ENCODE results near the gene ZNF784. TPM values are rescaled to one million over a fixed set of nuclear protein-coding genes. Genes with fewer than 3 reads are reported as not detected.
A peak's percentile ranks its signal among the peaks of the same experiment; 100 is the strongest.

The ZNF784 gene
- total and polyA plus RNA-seq, 10 of the 15 experiments (the other 5 are each of a cell fraction or from before 2014, with no cell fraction given), result 0.10 to 5.2 (median 1.8) TPM

- TF ChIP-seq ZBTB40 (IDR thresholded peaks at IDR 0.05; ENCODE audit: borderline replicate concordance) (no peak), DPF2 (IDR thresholded peaks at IDR 0.05) (no peak), NR2C1 (IDR thresholded peaks at IDR 0.05) (no peak), EP300 (IDR thresholded peaks at IDR 0.05; ENCODE audit: borderline replicate concordance in 1 of 2, control insufficient read depth in 1 of 2, low read depth in 2 of 2, low read length in 2 of 2) (no peak), LARP7 (IDR thresholded peaks at IDR 0.05) (no peak), BCL11A (IDR thresholded peaks at IDR 0.05; ENCODE audit: low read depth, low read length) (no peak), ZZZ3 (IDR thresholded peaks at IDR 0.05; ENCODE audit: control insufficient read depth, insufficient read length, low read depth) (no peak), CHD2 (IDR thresholded peaks at IDR 0.05; ENCODE audit: borderline replicate concordance, low read depth, low read length) (no peak), RCOR1 (conservative IDR thresholded peaks at IDR 0.05; ENCODE audit: low read depth, low read length) (no peak), NRF1 (conservative IDR thresholded peaks at IDR 0.05; ENCODE audit: low read depth, low read length) (no peak), SIX5 (IDR thresholded peaks at IDR 0.05; ENCODE audit: low read depth, low read length, severe bottlenecking) (no peak), MEF2B (IDR thresholded peaks at IDR 0.05; ENCODE audit: partially characterized antibody, poor library complexity, severe bottlenecking) (no peak), CHD4 (IDR thresholded peaks at IDR 0.05) (no peak), NFYB (IDR thresholded peaks at IDR 0.05; ENCODE audit: insufficient read depth, low read depth, low read length) (peak; percentile 68; the same call in 1 of the 2 replicates), CBFB (IDR thresholded peaks at IDR 0.05; ENCODE audit: low read depth) (no peak), ZBTB33 (IDR thresholded peaks at IDR 0.05) (no peak), SMAD5 (IDR thresholded peaks at IDR 0.05; ENCODE audit: low read depth) (no peak), BHLHE40 (IDR thresholded peaks at IDR 0.05; ENCODE audit: borderline replicate concordance in 1 of 2, low read depth in 2 of 2, low read length in 1 of 2) (peak in 1 of 2 experiments; percentile 64; a peak in 2 of 4 replicates), YBX1 (IDR thresholded peaks at IDR 0.05) (no peak), SP1 (IDR thresholded peaks at IDR 0.05; ENCODE audit: low read depth, low read length) (peak; percentile 63), HDAC6 (IDR thresholded peaks at IDR 0.05; ENCODE audit: unreplicated experiment) (no peak)
- TF ChIP-seq, protein P1, sequence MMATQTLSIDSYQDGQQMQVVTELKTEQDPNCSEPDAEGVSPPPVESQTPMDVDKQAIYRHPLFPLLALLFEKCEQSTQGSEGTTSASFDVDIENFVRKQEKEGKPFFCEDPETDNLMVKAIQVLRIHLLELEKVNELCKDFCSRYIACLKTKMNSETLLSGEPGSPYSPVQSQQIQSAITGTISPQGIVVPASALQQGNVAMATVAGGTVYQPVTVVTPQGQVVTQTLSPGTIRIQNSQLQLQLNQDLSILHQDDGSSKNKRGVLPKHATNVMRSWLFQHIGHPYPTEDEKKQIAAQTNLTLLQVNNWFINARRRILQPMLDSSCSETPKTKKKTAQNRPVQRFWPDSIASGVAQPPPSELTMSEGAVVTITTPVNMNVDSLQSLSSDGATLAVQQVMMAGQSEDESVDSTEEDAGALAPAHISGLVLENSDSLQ (IDR thresholded peaks at IDR 0.05), result peak; percentile 93
- TF ChIP-seq, protein P2, sequence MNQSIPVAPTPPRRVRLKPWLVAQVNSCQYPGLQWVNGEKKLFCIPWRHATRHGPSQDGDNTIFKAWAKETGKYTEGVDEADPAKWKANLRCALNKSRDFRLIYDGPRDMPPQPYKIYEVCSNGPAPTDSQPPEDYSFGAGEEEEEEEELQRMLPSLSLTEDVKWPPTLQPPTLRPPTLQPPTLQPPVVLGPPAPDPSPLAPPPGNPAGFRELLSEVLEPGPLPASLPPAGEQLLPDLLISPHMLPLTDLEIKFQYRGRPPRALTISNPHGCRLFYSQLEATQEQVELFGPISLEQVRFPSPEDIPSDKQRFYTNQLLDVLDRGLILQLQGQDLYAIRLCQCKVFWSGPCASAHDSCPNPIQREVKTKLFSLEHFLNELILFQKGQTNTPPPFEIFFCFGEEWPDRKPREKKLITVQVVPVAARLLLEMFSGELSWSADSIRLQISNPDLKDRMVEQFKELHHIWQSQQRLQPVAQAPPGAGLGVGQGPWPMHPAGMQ (IDR thresholded peaks at IDR 0.05; ENCODE audit: borderline replicate concordance), result no peak
Observed at GRCh38 chr19:55585658-55586339, 38.6 kb downstream of the ZNF784 start (continued).
